GM19025 (cell line): Measurements from ENCODE around the gene SERPINB6.
"Not testable (repeated sequence)": the region's sequence is repeated elsewhere in the genome, so short reads cannot be mapped to it uniquely, and the experiment has no call there.

Experiments
- ATAC-seq: cut with Tn5 transposase; IDR thresholded peaks from one replicate; pipeline ENCODE4 v1.9.1; 2021; ENCODE audit warnings: mild to moderate bottlenecking, low read depth, moderate library complexity; ENCODE audit not compliant: unreplicated experiment

The SERPINB6 gene

DNA sequence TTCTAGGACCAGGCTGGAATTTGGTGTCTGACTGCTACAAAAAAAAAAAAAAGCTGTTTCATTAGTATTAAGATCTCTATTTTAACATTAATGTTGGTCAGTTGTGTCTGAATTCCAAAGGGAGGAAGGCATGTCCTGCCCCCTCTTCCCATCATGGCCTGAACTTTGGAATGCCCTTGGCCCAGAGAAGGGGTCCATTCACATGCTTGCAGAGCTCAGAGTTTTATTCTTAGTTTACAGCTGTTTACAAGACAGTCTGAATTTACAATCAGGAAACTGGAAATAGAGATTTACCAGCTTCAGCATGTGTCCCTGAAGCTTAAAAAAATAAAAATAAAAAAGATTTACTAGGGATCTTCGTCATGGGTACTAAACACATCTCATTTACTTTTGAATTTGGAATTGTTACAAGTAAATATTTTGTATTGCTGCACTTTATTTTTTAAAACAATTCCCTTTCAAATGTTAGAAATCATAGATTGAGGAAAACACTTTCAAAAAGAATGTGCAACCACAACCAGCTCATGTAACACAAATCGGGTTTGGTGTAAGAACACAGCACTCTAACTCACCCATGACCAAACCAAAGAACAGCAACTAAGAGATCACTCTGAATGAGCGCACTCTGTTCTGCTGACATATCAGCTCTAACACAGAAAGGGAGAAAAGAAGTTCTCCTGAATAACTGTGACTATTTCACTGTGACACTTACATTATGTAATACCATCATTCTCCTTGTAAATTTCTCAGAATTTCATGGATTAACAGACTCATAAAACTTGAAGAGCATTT, 6.6 kb upstream of the SERPINB6 start:
- ATAC-seq: no peak

GRCh38 chr6:2977290-2977689, 5.9 kb upstream of the SERPINB6 start:
- ATAC-seq: no peak

DNA sequence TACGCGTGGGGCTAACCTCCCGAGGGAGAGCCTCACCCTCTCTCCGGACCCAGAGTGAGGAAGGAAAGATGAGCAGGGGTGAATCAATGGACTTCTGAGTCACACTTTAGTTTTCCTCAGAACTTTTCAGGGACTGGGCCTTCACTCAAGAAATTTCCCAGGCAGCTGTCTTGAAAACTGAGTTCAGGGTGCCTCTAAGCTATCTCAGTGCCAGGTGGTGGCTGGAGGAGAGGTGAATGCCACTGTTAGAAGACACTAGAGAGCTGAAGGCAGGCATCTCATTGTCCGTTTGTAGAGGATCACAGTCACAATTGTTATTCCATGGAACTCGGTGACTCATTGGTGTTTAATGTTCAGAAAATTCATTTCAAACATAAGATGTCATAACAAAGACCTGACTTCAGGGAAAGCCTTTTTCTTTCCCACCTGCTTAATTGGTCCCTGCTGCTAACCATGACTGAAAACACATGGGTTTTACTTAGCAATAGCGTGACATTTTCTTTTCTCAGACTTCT, 5.3 kb upstream of the SERPINB6 start:
- ATAC-seq: no peak

GRCh38 chr6:2976060-2976459, 4.7 kb upstream of the SERPINB6 start:
- ATAC-seq: no peak

DNA sequence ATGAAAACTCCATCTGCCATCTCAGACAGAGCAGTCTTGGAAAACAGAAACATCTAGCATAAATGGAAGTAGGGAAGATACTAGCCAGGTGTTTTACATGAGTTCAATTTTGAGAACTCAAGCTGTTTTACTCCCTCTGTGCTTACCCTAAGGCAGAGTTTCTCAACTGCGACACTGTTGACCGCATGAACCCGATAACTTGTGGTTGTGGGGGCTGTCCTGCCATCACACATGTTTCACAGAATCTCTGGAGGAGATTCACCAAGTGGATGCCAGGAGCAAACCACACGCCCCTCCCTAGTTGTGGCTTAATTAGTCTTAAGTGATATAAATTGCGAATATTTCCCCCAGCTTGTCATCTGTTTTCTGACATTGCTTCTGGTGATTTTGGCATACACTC, 2.3 kb upstream of the SERPINB6 start:
- ATAC-seq: no peak

DNA sequence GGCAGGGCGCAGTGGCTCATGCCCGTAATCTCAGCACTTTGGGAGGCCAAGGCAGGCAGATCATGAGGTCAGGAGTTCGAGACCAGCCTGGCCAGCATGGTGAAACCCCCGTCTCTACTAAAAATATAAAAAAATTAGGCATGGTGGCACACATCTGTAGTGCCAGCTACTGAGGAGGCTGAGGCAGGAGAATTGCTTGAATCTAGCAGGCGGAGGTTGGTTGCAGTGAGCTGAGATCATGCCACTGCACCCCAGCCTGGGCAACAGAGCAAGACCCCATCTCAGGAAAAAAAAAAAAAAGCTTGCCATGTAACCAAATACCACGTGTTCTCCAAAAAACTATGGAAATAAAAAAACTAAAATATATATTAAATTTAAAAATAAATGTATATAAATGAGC, 1.8 kb upstream of the SERPINB6 start:
- not testable (repeated sequence) for ATAC-seq

DNA sequence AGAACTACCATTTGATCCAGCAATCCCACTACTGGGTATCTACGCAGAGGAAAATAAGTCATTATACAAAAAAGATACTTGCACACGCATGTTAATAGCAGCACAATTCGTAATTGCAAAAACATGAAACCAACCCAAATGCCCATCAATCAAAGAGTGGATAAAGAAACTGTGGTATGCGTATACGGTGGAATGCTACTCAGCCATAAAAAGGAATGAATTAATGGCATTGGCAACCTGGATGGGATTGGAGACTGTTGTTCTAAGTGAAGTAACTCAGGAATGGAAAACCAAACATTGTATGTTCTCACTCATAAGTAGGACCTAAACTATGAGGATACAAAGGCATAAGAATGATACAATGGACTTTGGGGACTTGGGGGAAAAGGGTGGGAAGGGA, 1.3 kb upstream of the SERPINB6 start:
- ATAC-seq: not testable (repeated sequence)

DNA sequence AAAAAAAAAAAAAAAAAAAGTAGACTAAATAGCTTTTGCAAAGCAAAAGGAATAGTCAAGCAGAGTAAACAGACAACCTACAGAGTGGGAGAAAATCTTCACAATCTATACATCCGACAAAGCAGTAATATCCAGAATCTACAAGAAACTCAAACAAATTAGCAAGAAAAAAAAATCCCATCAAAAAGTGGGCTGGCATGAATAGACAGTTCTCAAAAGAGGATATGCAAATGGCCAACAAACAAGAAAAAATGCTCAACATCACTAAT, 786 bp upstream of the SERPINB6 start:
- ATAC-seq: not testable (repeated sequence)

DNA sequence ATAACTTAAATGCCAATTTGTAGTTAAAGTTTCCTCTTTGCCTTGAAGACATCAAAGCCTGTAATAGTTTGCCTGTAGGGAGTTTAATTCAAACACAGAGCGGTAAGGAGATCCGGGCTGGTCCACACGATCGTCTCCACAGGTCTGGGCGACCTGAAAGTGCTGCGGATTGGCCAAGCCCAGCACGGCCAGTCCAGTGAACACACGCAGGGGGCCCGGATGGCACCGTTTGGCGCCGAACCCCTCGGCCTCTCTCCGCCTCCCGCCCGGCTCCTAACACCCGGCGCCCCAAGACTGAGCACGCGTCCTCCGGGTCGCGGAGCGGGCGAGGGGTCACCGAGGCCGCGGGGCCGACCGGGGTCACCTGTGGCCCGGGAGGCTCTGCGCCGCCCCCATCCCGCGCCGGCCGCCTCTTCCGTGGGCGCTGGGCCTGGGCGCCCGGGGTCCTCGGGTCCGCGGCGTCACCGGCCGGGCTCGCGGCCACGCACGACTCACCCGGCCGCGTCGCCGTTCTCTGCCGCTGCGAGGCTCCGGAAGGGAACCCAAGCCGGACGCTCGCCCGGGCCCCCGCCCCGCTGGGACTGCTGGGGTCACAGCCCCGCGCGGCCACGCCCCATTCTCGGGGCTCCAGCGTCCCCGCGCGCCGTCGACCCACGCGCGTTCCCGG, 481 bp downstream of the SERPINB6 start:
- ATAC-seq: no peak

DNA sequence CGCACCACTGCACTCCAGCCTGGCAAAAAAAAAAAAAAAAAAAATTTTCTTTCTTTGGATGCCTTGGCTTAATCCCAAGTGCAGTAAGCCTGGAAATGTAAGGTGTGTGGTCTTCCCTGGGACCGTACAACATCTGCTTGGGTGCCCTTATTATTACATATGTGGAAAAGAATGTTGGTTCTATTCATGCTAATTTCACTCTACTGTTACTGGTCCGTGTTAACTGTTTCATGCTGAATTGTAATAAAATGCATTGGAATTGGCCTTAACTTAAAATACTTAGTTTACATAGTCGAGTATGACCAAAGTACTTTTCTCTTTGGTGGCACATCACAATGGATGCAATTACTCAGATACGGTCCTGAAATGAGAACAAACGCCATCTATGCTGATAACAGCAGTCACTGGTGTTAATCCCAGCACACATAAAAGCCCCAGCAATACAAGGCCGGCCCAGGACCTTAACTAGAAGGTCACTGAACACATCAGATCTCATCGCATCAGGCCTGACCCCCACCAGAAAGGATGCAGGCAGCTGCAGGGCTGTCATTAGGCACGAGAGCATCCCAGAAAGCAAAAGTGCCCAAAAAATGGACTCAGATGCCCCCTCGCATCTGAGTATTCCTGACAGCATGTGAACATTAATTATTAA, 1.2 kb downstream of the SERPINB6 start:
- no peak for ATAC-seq

GRCh38 chr6:2969549-2969948, 1.8 kb downstream of the SERPINB6 start:
- ATAC-seq: no peak

GRCh38 chr6:2968600-2969135, 2.7 kb downstream of the SERPINB6 start:
- no peak for ATAC-seq

DNA sequence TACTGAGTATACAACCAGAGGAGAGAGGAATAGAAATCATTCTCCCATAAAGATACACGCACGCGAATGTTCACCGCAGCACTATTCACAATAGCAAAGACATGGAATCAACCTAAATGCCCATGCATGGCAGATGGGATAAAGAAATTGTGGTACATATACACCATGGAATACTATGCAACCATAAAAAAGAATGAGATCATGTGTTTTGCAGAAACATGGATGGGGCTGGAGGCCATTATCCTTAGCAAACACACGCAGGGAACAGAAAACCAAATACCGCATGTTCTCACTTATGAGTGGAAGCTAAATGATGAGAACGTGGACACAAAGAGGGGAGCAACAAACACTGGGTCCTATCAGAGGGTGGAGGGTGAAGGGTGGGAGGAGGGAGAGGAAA, 3.4 kb downstream of the SERPINB6 start:
- ATAC-seq: no peak

DNA sequence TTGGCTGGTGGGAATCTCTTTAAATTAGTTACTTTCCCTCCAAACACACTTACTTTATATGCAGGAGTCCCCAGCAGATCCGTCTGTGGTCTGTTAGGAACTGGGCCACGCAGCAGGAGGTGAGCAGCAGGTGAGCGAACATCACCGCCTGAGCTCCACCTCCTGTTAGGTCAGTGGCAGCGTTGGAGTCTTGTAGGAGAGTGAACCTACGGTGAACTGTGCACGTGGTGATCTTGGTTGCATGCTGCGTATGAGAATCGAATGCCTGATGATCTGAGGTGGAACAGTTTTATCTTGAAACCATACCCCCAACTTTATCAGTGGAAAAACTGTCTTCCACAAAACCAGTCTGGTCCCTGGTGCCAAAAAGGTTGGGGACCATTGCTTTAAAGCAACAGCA, 5.0 kb downstream of the SERPINB6 start:
- no peak for ATAC-seq

DNA sequence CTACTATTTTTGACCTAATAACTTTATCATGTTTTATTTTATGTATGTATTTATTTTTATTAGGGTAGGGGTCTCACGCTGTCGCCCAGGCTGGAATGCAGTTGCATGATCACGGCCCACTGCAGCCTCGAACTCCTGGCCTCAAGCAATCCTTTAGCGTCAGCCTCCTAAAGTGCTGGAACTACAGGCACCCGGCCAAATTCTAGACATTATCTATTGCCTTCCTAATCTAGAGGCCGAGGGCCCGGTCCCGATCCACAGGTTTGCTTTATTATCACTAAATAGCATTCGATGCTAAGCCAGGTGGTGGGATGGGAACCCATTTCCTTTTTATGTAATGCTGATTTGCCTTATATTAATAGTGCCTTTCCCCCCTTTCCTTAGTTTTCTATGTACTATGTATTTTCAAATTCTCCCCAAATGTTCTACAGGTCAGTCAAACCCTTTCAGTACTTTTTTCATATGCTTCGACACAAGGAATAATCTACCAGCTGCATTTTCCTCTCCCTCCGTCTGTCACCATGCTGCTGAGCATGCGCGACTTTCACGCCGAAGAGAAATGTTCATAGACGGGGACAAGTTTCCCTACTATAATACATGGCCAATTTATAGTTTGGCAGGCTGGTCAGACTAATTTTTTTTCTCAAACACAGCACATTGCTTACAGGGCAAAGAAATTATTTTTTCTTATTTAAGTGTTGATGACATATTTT, 6.4 kb downstream of the SERPINB6 start:
- no peak for ATAC-seq

GRCh38 chr6:2963756-2964155, 7.6 kb downstream of the SERPINB6 start:
- ATAC-seq: no peak

DNA sequence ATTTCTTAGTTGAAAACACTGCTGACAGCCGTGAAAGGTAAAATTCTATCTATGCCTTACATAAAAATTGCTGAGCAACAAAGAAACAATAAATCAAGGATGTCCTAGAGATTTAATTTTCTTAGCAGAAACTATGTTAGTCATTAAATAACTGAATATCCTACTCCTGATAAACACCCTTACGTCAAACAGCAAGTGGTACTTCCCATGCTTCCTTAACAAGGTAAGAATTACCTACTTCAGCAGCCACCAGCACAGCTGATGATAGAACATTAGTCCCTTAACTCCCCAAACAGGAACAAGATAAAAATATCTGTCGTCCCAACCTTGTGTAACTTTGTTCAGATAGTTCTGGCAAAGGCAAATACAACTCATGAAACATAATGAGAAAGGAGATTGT, 8.7 kb downstream of the SERPINB6 start:
- ATAC-seq: no peak

DNA sequence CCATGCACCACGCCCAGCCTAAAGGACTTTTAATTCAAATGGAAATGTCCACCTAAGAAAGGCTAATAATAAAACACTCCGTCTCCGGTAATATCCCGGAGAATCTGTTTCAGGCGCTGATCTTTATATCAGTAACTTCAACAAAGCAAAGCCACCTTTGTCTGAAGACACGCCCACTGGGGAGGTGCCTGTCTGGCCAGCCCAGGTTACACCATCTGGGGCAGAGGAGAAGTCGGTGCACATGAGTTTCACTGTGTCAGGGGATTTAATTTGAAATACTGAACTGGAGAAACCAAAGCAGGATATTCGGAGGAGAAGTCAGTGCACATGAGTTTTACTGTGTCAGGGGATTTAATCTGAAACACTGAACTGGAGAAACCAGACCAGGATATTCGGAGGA, 9.4 kb downstream of the SERPINB6 start:
- no peak for ATAC-seq

GRCh38 chr6:2961506-2961905, 9.9 kb downstream of the SERPINB6 start:
- ATAC-seq: no peak

DNA sequence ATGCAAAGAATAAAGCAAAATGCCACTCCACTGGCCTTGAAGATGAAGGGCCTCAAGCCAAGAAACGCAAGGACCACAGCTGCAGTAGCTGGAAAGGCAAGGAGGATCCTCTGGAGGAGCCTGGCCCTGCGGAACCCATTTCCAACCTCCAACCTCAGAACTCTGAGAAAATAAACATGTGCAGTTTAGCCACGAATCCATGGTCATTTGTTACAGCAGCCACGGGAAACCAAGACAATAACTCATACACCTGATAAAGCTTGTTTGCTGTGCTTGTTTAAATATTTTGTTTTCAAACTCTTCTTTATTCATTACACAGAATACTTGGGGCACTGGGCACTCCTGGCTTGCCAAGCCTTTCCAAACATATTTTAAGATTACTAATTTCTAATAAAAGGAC, 10.4 kb downstream of the SERPINB6 start:
- no peak for ATAC-seq
